GM21423 (cell line): Measurements from ENCODE around the gene KCNC1.

Experiments used
- ATAC-seq: cut with Tn5 transposase; IDR thresholded peaks from one replicate; pipeline ENCODE4 v1.9.1; 2021; ENCODE audit warnings: mild to moderate bottlenecking, moderate library complexity; ENCODE audit not compliant: unreplicated experiment

The KCNC1 gene

DNA sequence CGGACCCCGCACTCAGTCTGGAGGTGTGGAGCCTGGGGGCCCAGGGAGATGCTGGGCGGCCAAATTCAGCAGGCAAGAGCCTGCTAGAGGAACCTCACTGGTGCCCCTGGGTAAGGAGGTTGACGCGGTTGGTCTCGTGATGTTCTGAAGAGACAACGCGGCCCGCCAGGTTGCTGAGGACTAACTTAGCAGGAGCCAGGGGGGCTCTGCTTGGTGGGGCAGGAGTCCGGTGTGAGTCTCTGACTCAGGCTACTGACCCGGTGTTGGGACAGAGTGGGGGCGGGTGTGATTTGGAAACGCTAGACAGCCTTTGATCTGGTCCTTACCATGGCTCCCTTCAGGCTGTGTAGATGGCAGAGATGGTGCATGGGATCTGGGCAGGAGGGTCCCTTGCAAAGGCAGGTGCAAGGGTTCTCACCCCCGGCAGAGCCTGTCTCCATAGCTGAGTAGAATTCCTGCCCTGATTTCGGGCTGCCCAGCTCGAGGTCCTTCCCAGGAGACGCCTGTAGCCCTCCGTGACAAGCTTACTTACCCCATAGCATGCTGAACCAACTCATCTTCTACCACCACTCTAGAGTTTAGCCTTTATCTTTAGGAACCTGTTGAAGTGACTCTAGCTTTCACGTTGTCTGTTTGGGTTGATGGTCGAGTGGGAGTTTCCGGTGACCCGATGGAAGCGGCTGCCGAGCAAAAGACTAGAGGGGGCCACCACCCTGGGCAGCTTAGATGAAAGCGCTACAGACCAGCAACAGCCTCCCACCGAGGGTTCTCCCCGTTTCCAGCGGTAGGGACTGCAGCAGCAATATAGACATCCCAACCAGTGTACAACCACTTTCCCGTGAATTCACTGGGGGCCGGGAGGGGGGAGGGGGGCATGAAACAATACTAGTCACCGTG is 38.4 kb downstream of the KCNC1 start:
- ATAC-seq = no peak

DNA sequence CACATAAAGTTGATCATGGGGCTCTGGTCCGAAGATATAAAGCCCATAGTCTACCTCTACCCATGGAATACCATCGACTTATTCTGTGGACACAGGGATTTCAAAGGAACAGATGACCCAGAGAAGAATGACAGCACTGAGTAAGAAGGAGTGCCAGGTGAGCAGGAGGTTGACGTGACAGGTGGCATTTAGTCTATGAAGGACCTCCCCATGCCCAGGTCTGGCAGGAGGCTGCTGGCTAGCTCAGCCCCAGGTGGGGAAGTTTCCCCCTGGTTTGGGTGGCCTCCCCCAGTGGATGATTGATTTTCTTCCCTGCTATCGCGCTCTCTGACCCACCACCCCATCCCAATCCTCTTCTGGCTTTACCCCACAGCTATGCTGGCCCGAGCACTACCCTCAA is 39.1 kb downstream of the KCNC1 start:
- no peak for ATAC-seq

GRCh38 chr11:17774232-17775034 is 39.9 kb downstream of the KCNC1 start:
- ATAC-seq = no peak

DNA sequence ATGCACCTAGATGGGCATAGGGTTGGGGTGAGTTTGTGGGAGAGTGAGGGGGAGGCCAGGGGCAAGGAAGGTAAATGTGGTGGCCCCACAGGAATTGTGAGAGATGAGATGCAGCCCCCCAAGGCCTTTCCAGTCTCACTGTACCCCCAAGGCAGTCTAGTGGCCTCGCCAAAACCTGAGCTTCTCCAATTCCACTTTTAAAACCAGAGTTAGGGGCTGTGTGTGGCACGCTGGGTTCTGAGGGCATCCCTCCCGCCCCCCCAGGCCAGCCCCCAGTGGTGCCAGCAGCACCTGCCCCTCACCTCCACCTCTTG is 40.4 kb downstream of the KCNC1 start:
- ATAC-seq = no peak

DNA sequence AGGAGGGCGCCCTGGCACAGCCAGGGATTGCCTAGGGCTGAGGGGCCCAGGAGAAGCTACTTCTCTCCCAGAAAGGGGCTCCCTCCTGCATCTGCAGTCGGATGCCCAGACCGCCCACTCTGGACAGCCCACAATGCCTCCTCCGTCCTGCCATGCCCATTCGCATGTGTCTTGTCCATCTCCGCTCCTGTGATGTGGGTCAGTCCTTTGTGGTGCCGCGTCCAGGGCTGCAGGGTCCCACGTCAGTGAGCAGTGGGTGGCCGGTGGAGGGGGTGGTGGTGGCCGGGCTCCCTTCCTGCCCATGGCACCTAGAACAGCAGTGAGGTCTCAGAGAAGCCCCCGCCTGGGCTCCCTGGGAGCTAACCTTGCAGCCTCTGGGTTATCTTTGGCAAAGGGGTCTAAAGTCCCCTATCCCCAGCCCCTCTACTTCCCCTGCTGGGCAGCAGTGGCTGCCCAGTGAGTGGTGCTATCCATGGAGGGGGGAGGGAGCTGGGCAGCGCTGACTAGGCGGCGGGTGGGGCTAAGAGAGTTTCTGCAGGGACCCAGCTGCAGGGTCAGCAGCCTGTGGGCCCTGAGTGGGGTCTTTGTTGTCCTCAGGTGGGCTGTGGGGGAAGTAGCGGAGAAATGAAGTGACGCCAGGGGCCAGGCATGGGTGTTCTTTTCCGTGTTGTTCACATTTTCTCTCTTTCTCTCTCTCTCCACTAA is 41.1 kb downstream of the KCNC1 start:
- ATAC-seq = no peak

DNA sequence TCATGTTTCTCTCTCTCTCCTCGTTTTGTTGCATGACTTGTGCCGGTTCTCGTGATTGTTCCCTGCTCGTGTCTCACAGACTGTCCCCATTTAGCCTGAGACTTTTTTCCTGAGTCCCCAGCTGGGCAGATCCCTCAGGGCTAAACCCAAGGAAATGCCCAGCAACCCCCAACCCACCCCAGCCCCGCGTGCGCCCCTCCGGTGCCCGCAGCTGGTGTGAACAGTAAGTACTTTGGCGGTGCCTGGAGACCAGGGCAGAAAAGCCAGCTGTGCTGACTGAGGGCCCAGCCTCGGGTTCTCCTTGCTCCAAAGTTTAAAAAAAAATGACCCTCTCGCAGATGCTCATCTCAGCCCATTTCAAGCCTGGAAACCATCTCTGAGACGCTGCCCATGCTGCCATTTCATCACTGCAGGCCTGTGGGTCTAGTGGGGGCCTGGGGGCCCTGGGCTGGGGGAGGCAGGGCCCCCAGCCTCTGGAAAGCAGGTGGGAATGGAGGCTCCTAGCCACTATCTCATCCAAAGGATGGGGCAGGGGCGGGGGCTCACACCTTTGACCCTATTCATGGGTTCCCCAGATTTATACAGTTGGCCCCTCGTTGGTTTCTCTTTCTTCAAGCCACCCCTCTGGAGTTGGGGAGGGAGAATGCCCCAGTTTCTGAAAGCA is 41.8 kb downstream of the KCNC1 start:
- no peak for ATAC-seq

GRCh38 chr11:17777086-17777737 is 42.6 kb downstream of the KCNC1 start:
- no peak for ATAC-seq

DNA sequence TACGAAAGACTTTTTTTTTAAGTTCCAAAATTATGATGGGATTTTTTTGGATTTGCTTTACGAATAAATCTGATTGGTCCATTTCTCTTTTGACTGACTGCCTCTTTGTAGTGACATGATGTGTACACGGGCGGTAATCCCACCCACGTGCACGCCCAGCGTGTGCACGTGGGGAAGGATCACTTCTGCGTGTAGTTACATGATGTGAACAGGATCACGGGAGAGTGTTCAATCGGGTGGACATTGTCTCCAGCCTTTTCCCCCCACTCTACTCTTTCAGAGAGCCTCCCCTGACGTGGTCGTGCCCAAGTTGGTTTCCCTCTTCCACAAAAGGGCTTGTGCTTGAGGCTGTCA is 43.1 kb downstream of the KCNC1 start:
- no peak for ATAC-seq

GRCh38 chr11:17778352-17778751 is 43.8 kb downstream of the KCNC1 start:
- ATAC-seq = no peak

DNA sequence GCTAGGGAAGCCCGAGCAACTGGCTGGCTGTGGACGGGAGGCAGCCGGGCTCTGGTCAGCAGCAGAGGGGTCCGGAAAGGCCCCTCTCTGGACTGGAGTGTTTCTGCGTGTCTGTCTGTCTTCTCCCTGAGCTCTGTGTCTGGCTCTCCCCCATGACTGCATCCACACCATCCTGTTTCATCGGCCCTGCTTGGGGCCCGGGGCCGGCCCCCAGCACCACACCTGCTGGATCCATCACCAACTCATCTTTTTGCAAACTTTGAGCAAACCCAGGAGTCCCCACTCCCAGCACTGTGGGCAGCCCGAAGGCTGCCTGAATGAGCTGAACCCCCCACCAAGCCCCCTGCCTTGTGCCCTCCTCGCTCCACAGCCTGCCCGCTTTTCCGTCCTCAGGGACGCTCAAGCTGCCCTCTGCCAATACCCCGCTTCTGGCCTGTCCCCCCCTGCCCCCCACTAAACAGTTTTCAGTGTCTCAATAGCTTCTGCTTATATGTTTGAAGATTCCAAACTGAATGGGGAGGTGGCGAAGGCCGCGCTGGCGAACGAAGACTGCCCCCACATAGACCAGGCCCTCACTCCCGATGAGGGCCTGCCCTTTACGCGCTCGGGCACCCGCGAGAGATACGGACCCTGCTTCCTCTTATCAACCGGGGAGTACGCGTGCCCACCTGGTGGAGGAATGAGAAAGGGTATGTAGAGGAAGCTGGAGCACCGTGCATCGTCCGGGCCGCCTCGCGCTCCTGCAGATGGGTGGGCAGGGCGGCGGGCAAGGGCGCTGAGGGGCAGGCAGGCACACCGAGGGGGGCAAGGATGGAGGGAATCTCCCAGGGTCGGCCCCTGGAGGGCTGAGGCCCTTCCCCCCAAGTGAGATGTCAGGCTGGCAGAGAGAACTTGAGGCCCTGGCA is 44.6 kb downstream of the KCNC1 start:
- ATAC-seq = no peak

DNA sequence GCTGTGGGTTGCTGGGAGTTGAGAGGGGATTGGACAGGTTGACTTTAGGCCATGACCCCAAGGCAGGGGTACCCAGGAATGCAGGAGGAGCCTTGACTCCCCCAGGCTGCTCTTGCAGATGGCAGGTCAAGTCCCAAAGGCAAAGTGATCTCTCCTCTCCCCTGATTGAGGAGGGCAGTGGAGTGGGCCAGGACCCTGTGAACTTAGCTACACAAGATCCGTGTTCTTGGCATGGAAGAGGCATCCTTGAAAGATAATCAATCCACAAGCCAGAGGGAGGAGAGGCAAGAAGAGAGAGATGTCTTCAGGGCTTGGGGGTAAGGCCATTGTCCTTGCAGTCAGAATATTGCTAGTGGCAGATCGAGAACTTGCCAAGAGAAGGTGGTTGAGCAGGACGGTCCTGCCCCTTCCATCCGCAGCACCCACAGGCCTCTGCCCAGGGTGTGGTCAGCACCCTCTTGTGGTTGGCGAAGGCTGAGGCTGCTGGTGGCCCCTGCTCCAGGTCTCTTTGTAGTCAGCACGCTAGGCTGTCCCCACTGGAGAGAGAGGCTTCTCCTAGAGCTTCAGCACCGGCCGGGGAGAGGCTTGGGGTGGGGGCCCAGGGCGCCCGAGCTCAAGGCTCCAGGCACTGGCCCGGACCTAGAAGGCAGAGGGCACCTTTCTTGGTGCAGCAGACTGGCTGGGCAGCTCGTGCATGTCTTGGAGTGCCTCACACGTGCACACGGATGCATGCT is 45.4 kb downstream of the KCNC1 start:
- no peak for ATAC-seq

DNA sequence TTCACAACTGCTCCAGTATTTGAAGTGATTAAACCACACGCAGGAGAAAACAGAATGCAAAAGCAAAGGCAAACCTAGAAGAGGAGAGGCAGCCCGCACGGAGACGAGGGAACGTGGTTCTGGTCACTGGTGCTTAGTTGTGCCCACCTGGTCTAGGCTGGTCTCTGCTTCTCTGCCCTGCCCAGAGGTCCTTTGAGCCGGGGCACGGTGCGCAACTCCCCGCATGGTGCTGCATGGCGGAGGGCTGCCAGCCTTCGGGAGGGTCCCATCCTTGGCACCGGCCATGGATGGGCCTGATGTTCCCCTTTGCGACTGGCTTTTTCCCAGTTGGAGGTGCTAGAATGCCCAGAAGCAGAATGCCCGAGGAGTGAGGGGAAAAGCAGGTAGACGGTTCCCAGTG is 46.1 kb downstream of the KCNC1 start:
- no peak for ATAC-seq

GRCh38 chr11:17781221-17781620 is 46.6 kb downstream of the KCNC1 start:
- no peak for ATAC-seq

DNA sequence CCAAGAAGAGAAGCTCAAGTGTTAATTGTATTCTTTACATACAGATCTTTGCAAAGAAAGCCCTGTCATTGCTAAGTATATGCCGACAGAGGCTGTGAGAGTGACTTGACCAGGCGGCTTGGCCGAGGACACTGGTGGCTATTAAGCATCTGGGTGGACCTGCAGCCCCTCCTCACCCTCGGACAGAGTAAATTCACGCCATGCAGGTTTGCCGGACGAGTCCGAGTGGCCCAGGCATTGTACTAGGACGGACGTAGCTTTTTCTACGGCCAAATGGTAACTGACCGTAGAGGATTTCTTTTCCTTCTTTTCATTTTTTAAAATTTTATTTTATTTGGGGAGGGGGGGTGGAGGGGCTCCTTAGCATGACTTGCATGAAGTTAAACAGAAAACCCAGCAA is 47.0 kb downstream of the KCNC1 start:
- no peak for ATAC-seq

- ATAC-seq = no peak
These were observed 47.6 kb downstream of the KCNC1 start for GRCh38 chr11:17782145-17782544.

- no peak for ATAC-seq
These were observed 48.2 kb downstream of the KCNC1 start for GRCh38 chr11:17782603-17783337.

DNA sequence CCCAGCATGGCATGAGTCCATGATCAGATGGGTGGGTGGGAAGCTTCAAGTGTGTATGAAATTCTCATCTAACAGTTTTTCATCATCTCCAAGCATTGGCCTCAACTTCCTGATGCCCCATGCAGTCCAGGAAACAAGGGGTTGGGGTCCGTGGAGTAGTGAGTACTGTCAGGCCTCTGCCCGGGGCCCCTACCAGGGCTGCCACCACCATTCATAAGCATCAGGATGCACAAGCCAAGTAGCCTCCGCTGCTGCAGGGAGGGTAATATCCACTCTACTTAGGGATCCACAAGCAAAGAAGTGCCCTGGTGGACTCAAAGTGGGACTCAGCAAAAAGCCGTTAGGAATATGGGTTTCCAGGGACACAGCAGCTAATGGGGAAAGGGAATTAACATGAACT is 49.3 kb downstream of the KCNC1 start:
- no peak for ATAC-seq

DNA sequence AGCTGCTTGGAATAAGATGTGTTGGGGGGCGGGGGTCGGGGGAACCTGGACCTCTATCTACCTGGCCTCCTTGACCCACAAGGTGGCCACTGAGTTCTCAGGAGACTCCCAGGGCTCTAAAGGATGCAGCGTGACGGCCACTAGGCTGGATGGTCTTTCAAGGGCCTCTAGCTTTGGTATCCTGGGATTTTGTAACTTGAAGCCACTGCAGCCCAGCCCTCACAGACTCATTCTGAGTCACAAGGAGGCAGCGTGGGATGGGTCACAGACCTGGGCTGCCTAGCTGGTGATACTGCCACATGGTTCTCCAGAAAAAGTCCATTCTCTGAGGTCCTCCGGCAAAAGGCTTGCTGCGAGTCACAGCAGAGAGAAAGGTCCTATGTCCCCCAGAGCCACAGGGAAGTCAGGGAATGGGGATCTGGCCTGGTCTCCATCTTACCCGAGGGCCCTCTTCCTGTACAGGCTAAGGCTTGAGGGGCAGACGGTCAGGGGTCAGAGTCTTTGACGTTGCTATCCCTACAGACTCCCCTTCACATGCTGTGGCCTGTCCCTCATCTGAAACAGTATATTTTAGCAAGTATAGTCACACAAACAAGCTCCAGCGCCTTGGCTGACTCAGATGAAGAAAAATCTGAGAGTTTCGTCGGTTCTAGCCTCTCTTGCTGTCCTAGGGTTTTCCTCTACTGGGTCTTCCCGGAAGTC is 52.4 kb downstream of the KCNC1 start:
- ATAC-seq = no peak
